Measurements from ENCODE around the gene PSD2.
A peak's percentile ranks its signal among the peaks of the same experiment; 100 is the strongest.
"Not testable (repeated sequence)": the region's sequence is repeated elsewhere in the genome, so short reads cannot be mapped to it uniquely, and the experiment has no call there.

The PSD2 gene

DNA sequence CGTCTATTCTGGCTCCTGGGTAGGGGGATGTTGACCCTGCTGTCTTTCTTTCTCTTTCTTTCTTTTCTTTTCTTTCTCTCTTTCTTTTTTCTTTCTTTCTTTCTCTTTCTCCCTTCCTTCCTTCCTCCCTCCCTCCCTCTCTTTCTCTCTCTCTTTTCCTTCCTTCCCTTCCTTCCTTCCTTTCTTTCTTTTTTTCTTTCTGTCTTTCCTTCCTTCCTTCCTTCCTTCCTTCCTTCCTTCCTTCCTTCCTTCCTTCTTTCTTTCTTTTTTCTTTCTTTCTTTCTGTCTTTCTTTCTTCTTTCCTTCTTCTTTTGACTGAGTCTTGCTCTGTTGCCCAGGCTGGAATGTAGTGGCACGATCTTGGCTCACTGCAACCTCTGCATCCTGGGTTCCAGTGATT, 3.0 kb upstream of the PSD2 start:
- DNase-seq, result not testable (repeated sequence)

GRCh38 chr5:139794067-139794846, 1.4 kb upstream of the PSD2 start:
- no peak for DNase-seq

DNA sequence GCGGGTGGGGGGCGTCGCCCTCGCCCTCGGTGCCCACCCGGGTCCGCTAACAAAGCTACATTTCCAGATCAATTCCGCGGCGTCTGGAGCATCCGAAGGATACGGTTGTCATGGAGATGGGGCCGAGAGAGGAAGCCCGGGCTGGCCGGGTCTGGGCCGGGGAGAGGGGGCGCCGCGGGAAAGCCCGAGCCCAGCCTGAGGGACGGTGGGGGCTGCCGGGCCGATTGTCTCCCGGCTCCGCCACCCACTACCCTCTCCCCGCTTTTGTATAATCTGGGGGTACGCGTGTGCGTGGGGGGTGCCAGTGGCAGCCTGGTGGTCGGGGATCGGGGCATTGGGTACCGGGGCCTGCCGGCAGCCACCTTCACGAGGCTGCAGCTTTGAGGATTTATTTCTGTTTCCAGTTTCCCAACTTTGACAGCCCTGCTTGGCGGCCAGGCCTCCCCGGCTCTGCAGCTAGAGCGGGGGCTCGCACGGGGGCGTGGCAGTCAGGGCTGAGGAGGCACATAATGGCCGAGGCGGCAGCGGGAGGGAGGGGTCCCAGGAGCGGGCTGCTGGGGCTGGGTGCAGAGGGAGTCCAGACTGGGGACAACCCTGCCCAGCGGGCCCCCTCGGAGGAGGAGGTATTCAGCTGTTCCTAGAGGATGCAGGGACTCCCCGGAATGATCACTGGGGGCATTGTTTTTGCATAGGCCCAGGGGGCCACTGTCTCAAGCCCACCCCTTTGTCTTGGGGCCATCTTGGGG, 626 bp downstream of the PSD2 start:
- no peak for DNase-seq

GRCh38 chr5:139797335-139797734, 1.7 kb downstream of the PSD2 start:
- no peak for DNase-seq

GRCh38 chr5:139797856-139798510, 2.4 kb downstream of the PSD2 start:
- no peak for DNase-seq

DNA sequence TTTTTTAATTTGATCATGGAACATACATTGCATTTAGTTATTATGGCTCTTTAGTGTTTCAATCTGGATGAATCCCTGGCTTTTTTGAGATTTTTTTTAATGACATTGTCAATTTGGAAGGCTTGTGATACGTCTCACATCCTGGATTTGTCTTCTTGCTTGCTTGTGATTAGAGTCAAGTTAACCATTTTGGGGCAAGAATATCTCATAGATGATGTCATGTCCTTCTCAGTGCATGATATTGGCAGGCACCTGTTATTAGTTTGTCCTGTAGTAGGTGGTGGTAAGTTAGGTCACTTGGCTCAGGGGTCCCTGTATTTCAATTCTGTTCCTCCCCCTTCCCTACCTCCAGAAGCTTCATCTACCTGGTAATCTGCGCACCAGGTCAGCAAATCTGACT, 3.3 kb downstream of the PSD2 start:
- DNase-seq, result no peak

GRCh38 chr5:139799359-139799758, 3.8 kb downstream of the PSD2 start:
- no peak for DNase-seq

- DNase-seq, result no peak
Observed at GRCh38 chr5:139803978-139804377, 8.4 kb downstream of the PSD2 start.

GRCh38 chr5:139804800-139805397, 9.3 kb downstream of the PSD2 start:
- no peak for DNase-seq

GRCh38 chr5:139805545-139805944, 9.9 kb downstream of the PSD2 start:
- no peak for DNase-seq

- DNase-seq, result no peak
Observed at GRCh38 chr5:139806111-139806510, 10.5 kb downstream of the PSD2 start.

- no peak for DNase-seq
Observed at GRCh38 chr5:139806726-139807646, 11.4 kb downstream of the PSD2 start.

DNA sequence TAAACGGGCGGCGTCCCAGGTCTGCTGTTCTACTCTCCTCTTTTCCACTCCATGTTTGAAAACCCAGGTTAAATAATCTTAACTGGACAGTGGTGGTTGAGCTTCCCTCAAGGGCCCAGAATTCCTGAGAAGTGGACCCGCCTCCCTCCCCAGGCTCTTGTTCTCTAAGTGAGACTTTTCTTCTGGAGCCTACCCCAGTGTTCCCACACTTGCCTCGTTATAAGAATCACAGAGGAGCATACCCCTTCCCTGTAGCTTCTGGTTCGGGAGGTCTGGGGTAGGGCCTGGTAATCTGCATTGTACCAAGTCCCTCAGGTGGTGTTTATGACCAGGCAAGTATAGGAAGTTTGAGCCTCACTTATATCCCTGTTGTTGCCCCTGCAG, 12.0 kb downstream of the PSD2 start:
- DNase-seq, result no peak

GRCh38 chr5:139808481-139809330, 13.1 kb downstream of the PSD2 start:
- peak; percentile 66 for DNase-seq

DNA sequence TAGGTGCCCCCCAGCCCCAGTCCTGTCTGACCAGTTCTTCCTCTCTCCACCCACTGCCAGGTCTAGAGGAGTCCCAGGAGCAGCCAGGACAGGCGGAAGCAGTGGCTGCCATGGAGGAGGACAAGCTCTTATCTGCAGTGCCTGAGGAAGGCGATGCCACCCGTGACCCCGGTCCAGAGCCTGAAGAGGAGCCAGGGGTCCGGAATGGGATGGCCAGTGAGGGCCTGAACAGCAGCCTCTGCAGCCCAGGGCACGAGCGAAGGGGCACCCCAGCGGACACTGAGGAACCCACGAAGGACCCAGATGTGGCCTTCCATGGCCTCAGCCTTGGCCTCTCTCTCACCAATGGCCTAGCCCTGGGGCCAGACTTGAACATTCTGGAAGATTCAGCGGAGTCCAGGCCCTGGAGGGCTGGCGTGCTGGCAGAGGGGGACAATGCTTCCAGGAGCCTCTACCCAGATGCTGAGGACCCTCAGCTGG, 13.8 kb downstream of the PSD2 start:
- no peak for DNase-seq

DNA sequence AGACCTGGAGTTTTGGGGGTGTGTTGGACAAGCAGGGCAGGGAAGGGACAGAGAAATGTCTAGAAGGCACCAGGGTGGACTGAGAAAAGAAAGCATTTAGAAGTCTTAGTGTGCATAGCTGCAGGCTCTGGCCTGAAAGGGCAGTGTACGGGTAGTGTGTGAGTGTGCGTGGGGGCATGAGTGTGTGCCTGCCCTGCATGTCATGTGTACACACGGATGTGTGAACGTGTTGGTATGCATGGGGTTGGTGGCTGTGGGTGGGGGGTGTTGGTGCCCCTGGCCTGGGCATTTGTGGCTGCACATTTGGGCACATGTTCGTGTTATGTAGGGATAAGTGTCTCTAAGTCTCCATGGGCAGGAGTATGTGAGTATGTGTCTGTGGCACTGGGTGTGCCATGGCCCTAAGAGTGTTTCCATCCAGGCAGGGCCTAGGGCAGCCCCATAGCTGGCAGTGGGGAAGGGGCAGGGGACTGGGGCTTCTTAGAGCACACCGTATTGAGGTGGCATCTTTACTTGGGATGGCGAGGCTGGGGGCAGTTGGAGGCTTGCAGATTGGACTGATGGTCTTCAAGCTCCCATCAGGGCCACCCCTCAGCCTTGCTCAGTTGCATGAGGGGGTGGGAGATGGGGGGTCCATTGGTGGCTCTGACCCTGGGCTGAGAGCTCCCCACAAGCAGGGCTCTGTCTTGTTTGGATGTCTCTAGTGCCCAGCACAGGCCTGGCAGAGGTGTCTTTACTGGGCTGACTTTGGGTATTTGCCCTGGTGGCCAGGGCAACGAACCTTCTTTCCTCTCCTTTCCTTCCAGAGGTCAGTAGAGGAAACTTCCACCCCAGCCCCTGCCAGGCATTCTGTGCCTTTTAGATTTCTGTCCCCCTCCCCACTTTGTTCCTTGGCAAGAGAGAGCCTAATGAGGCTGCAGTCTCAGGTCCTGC, 15.0 kb downstream of the PSD2 start:
- DNase-seq, result no peak

DNA sequence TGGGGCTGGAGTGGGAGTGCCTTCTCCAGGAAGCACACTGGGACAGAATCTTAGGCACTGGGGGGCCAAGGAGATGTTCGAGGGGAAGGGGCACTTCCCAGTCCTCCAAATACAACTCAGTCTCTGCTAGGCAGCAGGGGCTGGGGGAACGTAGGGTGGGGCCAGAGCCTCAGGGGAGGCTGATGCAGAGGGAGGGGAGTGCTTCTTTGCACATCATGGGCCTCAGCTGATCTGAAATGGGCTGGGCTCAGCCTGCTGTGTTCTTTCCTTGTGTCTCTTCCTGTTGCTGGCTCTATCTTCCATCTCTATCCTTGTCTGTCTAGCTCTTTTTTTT, 15.6 kb downstream of the PSD2 start:
- DNase-seq, result no peak

- no peak for DNase-seq
Observed at GRCh38 chr5:139812323-139812722, 16.7 kb downstream of the PSD2 start.

- DNase-seq, result no peak
Observed at GRCh38 chr5:139812836-139813805, 17.5 kb downstream of the PSD2 start.

Data from stimulated activated CD8-positive, alpha-beta memory T cell treated with anti-CD3 and anti-CD28 coated beads, Interleukin-4, amount 100 ng/mL, for 48 hours (primary cell).